Gastroesophageal sphincter (tissue), 3 donors: Measurements from ENCODE around the gene TMEM207.

Source experiments
- POLR2A ChIP-seq, 2 donors: fragments of 450-650 bp; IDR thresholded peaks; one replicate each; pipeline ENCODE4 v1.6.1; 2017; ENCODE audit warnings: antibody characterized with exemption in 2 of 2, mild to moderate bottlenecking in 2 of 2, moderate library complexity in 1 of 2
- POLR2AphosphoS5 ChIP-seq: sonication (generic); formaldehyde crosslinking; IDR thresholded peaks from one replicate; pipeline ENCODE4 v1.6.1; 2017; ENCODE audit warnings: antibody characterized with exemption
- TF ChIP-seq, protein P1 (sequence below), 4 experiments: fragments of 200-600 bp in 2 of 4; fragments of 450-650 bp in 2 of 4; sonication (generic) in 1 of 4; IDR thresholded peaks; one replicate each; pipeline ENCODE4 v1.5.1; 2017 to 2019; ENCODE audit warnings: antibody characterized with exemption in 4 of 4, mild to moderate bottlenecking in 2 of 4, moderate library complexity in 2 of 4

DNA sequence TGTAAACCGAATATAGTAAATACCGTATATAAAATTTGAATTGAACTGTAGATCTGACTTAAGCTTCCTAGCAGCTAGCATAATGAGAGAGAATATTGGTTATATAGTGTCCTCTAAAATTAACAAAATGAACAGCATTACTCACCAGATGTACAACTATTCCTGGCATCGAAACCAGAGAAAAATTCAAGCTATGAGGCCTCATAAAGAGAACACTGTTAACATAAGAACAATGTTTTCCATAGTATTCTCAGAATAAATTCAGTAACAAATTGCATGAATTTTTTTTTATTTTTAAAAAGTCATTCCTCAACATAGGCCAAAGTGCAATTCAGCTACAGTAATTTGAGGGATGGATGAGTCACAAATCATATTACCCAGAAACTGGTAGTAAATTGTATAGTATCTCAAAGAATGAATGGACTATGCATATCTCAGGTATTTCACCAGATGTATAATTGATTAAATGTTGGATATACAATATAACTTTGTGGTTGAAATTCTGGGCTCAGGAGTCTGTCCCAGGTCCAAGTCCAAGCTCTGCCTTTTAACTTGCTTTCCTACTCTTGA is 5.0 kb downstream of the TMEM207 start:
- TF ChIP-seq POLR2A (IDR thresholded peaks at IDR 0.05): no peak
- TF ChIP-seq, protein P1, sequence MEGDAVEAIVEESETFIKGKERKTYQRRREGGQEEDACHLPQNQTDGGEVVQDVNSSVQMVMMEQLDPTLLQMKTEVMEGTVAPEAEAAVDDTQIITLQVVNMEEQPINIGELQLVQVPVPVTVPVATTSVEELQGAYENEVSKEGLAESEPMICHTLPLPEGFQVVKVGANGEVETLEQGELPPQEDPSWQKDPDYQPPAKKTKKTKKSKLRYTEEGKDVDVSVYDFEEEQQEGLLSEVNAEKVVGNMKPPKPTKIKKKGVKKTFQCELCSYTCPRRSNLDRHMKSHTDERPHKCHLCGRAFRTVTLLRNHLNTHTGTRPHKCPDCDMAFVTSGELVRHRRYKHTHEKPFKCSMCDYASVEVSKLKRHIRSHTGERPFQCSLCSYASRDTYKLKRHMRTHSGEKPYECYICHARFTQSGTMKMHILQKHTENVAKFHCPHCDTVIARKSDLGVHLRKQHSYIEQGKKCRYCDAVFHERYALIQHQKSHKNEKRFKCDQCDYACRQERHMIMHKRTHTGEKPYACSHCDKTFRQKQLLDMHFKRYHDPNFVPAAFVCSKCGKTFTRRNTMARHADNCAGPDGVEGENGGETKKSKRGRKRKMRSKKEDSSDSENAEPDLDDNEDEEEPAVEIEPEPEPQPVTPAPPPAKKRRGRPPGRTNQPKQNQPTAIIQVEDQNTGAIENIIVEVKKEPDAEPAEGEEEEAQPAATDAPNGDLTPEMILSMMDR (IDR thresholded peaks at IDR 0.05): no peak
- no peak for TF ChIP-seq POLR2AphosphoS5
